Right cardiac atrium (tissue), 5 donors: ENCODE results near the gene CISTR. TPM values are rescaled to one million over a fixed set of nuclear protein-coding genes. Genes with fewer than 3 reads are reported as not detected.

ENCODE experiments used
- ATAC-seq, 2 donors: fragments of 200-7000 bp; cut with Tn5 transposase; one replicate each; pipeline versions ENCODE4 v1.8.0 to v1.9.1; 2020; ENCODE audit warnings: moderate library complexity in 2 of 2, mild to moderate bottlenecking in 1 of 2
- DNase-seq, 3 donors: peaks; one replicate each; pipeline ENCODE4 v3.0.0-alpha.2; 2020
- H3K27ac ChIP-seq: one replicate; pipeline ENCODE4 v1.5.1; 2013; ENCODE audit warnings: mild to moderate bottlenecking, low read length, control low read depth, moderate library complexity
- H3K27me3 ChIP-seq: one replicate; pipeline ENCODE4 v1.6.1; 2013; ENCODE audit not compliant: control insufficient read depth, insufficient read depth
- H3K4me1 ChIP-seq: one replicate; pipeline ENCODE4 v1.6.1; 2013; ENCODE audit warnings: low read length; ENCODE audit not compliant: control insufficient read depth, insufficient read depth
- H3K4me3 ChIP-seq: one replicate; pipeline ENCODE4 v1.5.1; 2013; ENCODE audit warnings: low read length, control low read depth
- H3K9me3 ChIP-seq: one replicate; pipeline ENCODE4 v1.6.1; 2013; ENCODE audit warnings: low read length; ENCODE audit not compliant: control insufficient read depth
- WGBS: extraction: QIAGEN DNeasy Blood & Tissue Kit; methylation state at CpG from one replicate; pipeline ENCODE4 v1.1.7; 2013; 5-methylcytosine and 5-hydroxymethylcytosine counted together
- intact Hi-C, 4 donors: fragments of 100-400 bp; cut with DNase I; formaldehyde crosslinking; loops; one replicate each; pipeline versions ENCODE4 v1.11.0 to v1.14.0; 2022 to 2023
- polyA plus RNA-seq: library from polyadenylated mRNA; stranded (reverse); fragments of 200-250 nt; gene quantifications from one replicate; pipeline ENCODE4 v1.2.3, GENCODE V29; 2013
- total RNA-seq, 4 donors: library from RNA; stranded (reverse); fragmentation: NEBNext Ultra II Directional; extraction: Animal tissue kit (Norgen Biotek cat#: 25700); gene quantifications; one replicate each; pipeline ENCODE4 v1.2.1, GENCODE V29; 2021
- donor health status: healthy with polysubstance abuse.
- donor health status: DM: no; HTN: yes; CAD: no.
- donor health status: DM: no; HTN: no; CAD: no.
- donor health status: DM: no; HTN: yes; CAD: no; lungs with severe emphysema.
- donor health status: DM: yes; HTN: yes; CAD: no.

CISTR gene
- total and polyA plus RNA-seq, 5 donors = 2.8 to 5.9 (median 4.0) TPM

DNA sequence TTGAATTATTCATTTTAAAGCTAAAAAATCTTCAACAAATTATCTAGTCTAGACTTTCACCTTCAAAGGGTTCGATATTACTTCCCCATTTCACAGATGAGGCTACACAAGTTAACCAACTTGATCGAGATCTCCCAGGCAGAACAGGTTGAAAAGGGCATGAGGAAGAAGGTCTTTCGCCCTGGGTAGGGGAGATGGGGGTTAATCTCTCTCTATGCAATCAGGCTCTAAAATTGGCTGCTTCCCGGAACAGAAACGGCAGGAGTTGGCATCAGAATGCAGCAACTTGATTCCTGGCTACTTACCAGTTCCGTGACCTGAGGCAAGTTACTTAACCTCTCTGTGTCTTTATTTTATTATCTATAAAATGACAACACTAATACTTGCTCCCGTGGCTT lies 2.4 kb upstream of the CISTR start:
- no peaks in the 10 kb centered on the region for H3K27me3 ChIP-seq
- H3K9me3 ChIP-seq = no peaks in the 10 kb centered on the region
- intact Hi-C loops = no loop called here
- ATAC-seq (no peak), DNase-seq (no peak)
- peaks cover 3% of the 10 kb centered on the region for H3K4me1 ChIP-seq
- H3K27ac ChIP-seq = no peak overlapping the region
- WGBS = 49% methylated on average over 7 of the region's 7 CpGs
- H3K4me3 ChIP-seq = no peak overlapping the region

DNA sequence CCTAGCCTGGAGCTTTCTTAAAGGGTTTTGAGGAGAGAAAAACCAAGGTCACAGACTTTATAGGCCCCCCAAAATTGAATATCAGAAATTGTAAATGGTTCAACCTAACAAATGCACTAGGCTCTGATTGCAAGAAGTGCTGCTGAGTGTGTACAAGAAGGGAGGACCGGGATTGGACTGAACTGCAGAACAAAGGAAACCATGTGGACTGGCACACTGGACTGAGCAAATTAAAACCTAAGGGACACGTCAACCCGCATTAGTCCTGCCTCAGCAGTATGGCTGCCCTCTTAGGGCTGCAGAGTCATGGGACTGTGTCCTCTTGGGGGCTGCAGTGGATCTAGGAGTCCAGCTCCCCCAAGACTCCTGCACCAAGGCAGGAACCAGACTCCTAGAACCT lies 842 bp upstream of the CISTR start:
- H3K27ac ChIP-seq = no peak overlapping the region
- WGBS = 86% methylated on average over 3 of the region's 3 CpGs
- no peak overlapping the region for H3K4me3 ChIP-seq
- H3K9me3 ChIP-seq = no peaks in the 10 kb centered on the region
- H3K4me1 ChIP-seq = peaks cover 3% of the 10 kb centered on the region
- intact Hi-C loops = no loop called here
- ATAC-seq (no peak), DNase-seq (no peak)
- H3K27me3 ChIP-seq = no peaks in the 10 kb centered on the region

DNA sequence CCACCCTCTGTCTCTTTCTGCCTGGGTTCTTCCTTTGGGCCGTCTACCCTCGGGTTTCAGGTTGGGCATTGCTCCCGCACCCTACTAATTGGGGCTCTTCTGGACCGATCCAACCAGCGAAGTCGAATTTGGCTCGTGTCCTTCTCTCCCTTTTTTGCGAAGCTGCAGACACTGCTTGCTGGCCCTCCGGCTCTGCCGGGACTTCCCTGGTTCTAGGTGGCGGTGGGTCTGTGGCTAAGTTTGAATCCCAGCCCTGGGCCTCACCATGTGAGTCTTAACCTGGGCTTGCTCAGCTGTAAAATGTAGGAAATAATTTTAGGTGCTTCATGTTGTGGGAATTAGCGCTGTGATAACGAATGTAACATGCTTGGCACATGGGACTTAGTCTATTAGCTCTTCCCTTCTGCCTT lies 418 bp upstream of the CISTR start:
- H3K4me1 ChIP-seq = peaks cover 3% of the 10 kb centered on the region
- 44% methylated on average over 13 of the region's 13 CpGs for WGBS
- intact Hi-C loops = no loop called here
- H3K9me3 ChIP-seq = no peaks in the 10 kb centered on the region
- H3K27ac ChIP-seq = no peak overlapping the region
- H3K4me3 ChIP-seq = peak overlapping the region; percentile 62
- no peaks in the 10 kb centered on the region for H3K27me3 ChIP-seq
- ATAC-seq (no peak), DNase-seq (no peak)

DNA sequence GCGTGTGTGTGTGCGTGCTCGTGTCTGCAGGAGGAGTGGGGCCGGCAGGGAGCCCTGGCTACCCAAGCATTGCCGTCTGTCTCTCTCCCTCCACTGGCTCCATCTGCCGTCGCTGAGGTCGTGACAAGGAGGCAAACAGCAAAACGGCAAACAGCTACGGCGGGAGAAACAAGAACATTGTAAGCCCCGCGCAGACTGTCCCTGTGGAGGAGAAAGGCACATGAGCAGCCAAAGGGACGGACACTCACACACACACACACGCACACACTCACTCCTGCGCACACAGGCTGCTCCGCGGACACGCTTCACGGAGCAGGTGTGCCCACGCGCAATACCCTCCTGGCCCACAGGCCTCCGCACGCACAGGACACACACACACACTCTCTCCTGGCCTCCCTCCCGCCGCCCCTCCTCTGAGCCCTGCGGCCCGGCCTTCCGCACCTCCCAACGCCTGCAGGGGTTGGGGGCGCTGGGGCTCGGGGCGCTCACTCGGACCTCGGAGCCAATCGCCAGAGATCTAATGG lies 905 bp downstream of the CISTR start:
- DNase-seq = peak in 2 of 3 donors; percentile 74 to 77
- intact Hi-C loops = no loop called here
- 3% methylated on average over 36 of the region's 36 CpGs for WGBS
- no peaks in the 10 kb centered on the region for H3K9me3 ChIP-seq
- no peaks in the 10 kb centered on the region for H3K4me1 ChIP-seq
- peak; percentile 18 to 24 for ATAC-seq
- no peak overlapping the region for H3K27ac ChIP-seq
- no peaks in the 10 kb centered on the region for H3K27me3 ChIP-seq
- peak overlapping the region; percentile 62 for H3K4me3 ChIP-seq

DNA sequence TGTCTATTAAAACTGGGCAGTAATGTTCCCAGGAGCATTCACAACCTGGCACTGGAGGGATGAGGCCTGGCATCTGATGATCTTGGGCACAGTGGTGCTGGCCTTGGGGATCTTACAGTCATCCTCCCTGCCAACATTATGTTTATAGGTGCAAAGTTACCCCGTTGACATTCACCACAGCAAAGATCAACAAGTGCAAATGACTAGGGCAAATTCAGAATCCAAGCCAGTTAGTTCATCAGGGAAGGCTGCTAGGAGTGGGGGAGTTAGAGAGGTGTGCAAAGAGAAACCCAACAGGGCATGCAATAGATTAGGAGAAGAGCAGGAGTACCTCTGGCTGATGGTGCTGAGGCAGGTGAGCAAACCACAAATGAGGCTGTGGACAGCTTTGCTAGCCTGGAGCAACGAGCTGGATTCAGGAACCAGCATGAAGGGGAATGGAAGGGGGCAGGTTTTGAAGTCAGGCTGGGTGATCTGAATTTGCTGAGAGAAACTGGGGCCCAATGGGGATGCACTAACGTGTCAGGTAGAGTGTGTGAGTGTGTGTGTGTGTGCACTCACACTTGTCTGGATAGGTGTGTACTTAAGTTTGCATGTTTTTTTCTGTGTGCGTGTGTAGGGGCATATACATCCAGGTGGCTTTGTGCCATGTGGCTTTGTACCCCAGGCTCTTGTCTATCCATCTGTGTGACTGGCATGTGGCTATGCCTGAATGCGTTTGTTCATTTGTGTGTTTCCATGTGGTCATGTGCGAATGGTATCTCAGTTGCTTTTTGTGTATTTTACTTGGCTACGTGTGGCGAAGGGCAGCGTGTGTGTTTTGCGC lies 1.6 kb downstream of the CISTR start:
- Histone ChIP-seq H3K4me3 (no peak overlapping the region), H3K4me1 (no peaks in the 10 kb centered on the region), H3K9me3 (no peaks in the 10 kb centered on the region), H3K27me3 (no peaks in the 10 kb centered on the region), H3K27ac (no peak overlapping the region)
- DNase-seq = no peak
- ATAC-seq = no peak
- 48% methylated on average over 10 of the region's 10 CpGs for WGBS
- intact Hi-C loops = no loop called here

- H3K9me3 ChIP-seq = no peaks in the 10 kb centered on the region
- no peaks in the 10 kb centered on the region for H3K4me1 ChIP-seq
- DNase-seq (no peak), ATAC-seq (no peak)
- 36% methylated on average over 22 of the region's 22 CpGs for WGBS
- no peaks in the 10 kb centered on the region for H3K27me3 ChIP-seq
- no peak overlapping the region for H3K4me3 ChIP-seq
- no peak overlapping the region for H3K27ac ChIP-seq
- intact Hi-C loops = no loop called here
Measured at GRCh38 chr12:53748072-53748840, 3.5 kb downstream of the CISTR start.

DNA sequence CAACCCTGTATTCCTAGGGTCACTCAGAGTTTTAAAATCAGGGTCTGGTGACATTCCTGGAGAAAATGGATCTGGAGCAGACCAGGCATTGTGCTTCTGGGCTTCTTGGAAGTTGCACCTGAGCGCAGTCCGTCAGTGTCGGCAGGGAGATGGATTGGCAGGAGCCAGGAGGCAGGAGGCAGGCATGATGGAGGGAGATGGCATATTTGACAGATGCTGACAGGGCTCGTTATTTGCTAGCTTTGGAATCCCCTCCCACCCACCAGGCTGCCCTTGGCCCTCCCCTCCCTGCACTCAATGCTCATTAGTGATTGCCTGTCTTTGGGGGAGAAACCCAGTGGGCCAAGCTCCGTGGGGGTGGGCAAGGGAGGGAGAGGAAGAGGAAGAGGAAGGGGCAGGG lies 4.7 kb downstream of the CISTR start:
- no peak overlapping the region for H3K4me3 ChIP-seq
- WGBS = 31% methylated on average over 5 of the region's 5 CpGs
- H3K27ac ChIP-seq = no peak overlapping the region
- H3K4me1 ChIP-seq = no peaks in the 10 kb centered on the region
- H3K9me3 ChIP-seq = no peaks in the 10 kb centered on the region
- no peaks in the 10 kb centered on the region for H3K27me3 ChIP-seq
- ATAC-seq (no peak), DNase-seq (no peak)
- intact Hi-C loops = no loop called here

- no peaks in the 10 kb centered on the region for H3K27me3 ChIP-seq
- intact Hi-C loops = no loop called here
Measured at GRCh38 chr12:53746592-53747092, 5.1 kb downstream of the CISTR start.

GRCh38 chr12:53744751-53745150 lies 7.0 kb downstream of the CISTR start:
- intact Hi-C loops = loop anchor here in 2 of 4 donors (2.0 kb wide), 2 partner anchors 42 to 44 kb away; no protein-coding TSS in a partner anchor
- Histone ChIP-seq H3K27me3 (no peaks in the 10 kb centered on the region), H3K4me3 (no peak overlapping the region), H3K9me3 (no peaks in the 10 kb centered on the region), H3K27ac (no peak overlapping the region), H3K4me1 (no peaks in the 10 kb centered on the region)
- ATAC-seq (no peak), DNase-seq (no peak)
- WGBS = 63% methylated on average over 6 of the region's 6 CpGs

More at GRCh38 chr12:53746592-53747092, 5.1 kb downstream of the CISTR start:
- DNase-seq (peak; percentile 93 to 97 (median 97)), ATAC-seq (peak; percentile 87 to 88)
- no peak overlapping the region for H3K27ac ChIP-seq
- H3K4me3 ChIP-seq = no peak overlapping the region
- no peaks in the 10 kb centered on the region for H3K4me1 ChIP-seq
- WGBS = under 1% methylated on average over 20 of the region's 20 CpGs
- H3K9me3 ChIP-seq = no peaks in the 10 kb centered on the region

DNA sequence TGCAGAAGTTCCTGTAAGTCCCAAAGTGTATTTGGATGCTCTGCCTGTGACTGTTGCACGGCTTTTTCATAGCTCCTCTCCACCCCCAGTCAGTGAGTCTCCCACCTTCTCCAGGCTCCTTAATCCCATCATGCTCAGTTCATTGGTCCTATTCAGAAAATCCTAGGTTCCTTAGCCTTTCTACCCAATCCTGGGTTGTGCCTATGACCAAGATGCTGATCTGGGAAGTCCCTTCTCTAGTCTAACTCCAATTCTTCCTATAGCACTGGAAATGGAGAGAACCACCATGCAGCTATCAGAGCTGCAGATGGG lies 7.7 kb downstream of the CISTR start:
- no peaks in the 10 kb centered on the region for H3K4me1 ChIP-seq
- 77% methylated on average over 1 of the region's 1 CpG for WGBS
- no peak for ATAC-seq
- intact Hi-C loops = loop anchor here in 2 of 4 donors (2.0 kb wide), 2 partner anchors 41 to 43 kb away; no protein-coding TSS in a partner anchor
- no peaks in the 10 kb centered on the region for H3K27me3 ChIP-seq
- H3K27ac ChIP-seq = no peak overlapping the region
- no peak for DNase-seq
- no peaks in the 10 kb centered on the region for H3K9me3 ChIP-seq
- H3K4me3 ChIP-seq = no peak overlapping the region
